ENCODE measurements around the gene IL22RA2. TPM values are rescaled to one million over a fixed set of nuclear protein-coding genes. Genes with fewer than 3 reads are reported as not detected.

The IL22RA2 gene
- total RNA-seq, 1 donor from 2014 or later, result not detected

GRCh38 chr6:137167702-137168377 is 5.6 kb downstream of the IL22RA2 start:
- DNase-seq (ENCODE audit: low spot score in 2 of 2) (no peak), FAIRE-seq (no peak)

- FAIRE-seq, result no peak
- DNase-seq (ENCODE audit: low spot score in 2 of 2), result no peak
Observed at GRCh38 chr6:137166247-137167098, 7.0 kb downstream of the IL22RA2 start.

DNA sequence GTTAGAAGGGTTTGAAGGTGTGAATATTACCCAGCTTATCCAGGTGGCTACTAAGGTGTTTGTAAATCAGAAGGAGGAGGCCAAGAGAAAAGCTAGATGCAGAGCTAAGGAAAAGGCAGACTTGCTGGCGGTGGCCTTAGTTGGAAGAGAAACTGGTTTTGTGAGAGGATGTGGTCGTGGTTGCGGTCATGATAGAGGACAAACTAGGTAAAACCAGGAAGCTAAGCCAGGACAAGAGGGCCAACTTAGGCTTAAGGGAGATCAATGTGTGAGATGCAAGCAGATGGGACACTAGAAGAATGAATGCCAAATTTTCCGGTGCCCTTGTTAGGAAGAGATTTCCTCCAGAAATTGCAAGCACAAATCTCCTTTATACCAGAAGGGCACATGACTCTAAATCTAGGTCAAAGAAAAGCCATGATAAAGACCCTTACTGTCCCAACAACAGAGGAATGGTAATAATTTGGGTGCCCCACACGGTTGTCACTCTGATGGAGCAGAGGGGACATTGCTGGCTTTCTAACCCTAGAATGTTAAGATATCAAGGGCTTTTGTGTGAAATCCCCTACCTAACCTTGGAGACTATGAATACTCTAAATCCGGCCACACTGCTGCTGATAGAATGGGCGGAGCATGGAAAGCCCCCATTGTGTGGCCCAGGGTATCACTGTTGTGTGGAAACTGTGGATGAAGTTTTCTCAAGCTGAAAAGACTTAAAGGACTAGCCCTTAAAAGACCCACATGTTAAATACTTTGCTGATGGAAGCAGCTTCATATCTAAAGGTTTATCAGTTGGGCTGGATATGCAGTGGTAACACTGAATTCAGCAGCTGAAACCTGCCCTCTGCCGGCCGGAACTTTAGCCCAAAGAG is 7.8 kb downstream of the IL22RA2 start:
- FAIRE-seq, result no peak
- no peak for DNase-seq (ENCODE audit: low spot score in 2 of 2)

DNA sequence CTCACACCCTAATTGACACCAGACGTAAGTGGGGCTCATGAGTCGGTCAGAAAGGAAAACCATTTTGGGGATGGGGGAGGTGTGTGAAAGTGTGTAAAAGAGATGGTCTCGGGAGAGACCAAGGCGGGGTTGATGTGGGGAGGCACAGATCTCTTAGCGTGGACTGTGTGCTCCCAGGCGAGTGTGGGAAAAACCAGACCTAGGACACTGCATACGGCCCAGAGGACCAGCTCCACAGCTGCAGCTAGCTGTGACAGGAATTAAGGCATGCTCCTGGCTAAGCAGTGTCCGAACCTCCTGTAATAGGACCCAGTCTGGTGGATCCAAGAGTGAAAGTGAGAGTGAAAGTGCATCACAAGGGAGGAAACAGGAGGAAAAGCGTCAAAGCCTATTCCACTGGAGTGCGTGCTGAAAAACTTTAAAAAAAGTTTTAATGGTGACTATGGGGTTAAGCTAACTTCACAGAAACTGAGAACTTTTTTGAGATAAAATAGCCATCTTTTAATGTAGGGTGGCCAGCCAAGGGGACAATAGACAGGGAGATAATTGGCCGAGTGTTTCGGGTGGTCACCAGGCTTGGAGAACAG is 9.6 kb downstream of the IL22RA2 start:
- DNase-seq (ENCODE audit: low spot score in 2 of 2) (no peak), FAIRE-seq (no peak)

DNA sequence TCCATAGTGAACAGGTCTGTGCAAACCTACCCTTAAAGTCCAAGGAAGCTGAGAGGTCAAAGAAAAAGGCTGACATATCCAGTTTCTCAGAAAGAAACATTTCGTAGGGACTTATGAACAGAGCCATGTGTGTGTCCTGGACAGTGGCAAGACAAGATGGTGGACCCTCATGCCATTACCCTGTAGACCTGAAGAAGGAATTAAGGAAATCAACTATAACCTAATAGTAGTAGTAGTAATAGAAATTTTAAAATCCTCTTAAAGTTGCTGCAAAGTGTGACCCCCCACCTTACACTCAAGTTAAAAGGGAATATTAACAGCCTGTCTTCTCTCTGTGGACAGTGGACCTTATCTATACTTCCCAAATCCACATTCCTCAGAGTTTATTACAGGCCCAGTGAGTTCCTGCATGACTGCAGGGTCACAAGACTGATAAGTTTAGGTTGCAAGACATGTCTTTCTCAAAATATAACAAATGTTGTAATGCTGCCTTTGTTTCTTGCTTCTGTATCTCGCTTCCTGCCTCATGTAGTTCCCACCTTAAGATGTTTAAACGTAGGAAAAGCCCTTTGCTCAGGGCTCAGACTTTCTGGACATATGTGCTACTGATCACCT is 10.6 kb downstream of the IL22RA2 start:
- FAIRE-seq (no peak), DNase-seq (ENCODE audit: low spot score in 2 of 2) (no peak)

DNA sequence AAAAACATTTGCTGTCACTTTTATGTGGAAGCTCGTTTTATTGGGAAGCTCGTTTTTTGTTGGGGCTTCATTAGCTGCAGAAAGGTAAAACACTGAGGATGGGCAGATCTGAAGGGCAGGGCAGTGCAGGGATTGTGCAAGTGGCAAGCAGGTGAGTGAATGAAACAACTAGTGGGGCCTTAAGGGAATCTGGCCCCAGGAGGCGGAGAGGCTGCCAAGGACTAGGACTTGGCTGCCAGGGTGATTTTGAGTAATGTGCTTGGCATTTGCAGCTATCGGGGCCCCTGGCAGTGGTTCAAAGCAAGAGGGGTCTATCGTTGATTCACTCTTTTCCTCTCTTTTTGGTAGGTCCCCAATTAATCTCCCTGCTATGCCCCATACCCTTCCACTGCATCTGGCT is 11.5 kb downstream of the IL22RA2 start:
- no peak for FAIRE-seq
- no peak for DNase-seq (ENCODE audit: low spot score in 2 of 2)

DNA sequence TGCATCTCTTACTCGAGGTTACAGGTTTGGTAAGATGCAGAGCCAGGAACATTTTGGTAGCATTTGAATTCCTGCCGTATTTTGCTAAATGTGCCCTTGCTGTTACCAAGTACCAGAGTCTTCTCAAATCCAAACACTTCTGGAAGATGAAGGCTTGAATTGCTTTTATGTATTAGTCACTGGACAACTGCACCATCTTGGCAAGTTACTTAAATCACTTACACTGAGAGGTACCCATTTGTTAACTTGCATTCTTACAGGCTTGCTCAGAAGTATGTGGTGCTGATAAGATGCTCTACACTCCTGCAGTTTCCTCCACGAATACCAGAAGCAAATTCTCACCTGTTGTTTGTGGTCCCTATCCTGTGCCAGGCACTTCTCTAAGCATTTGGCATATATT is 12.7 kb downstream of the IL22RA2 start:
- FAIRE-seq (no peak), DNase-seq (ENCODE audit: low spot score in 2 of 2) (no peak)

GRCh38 chr6:137159912-137160311 is 13.5 kb downstream of the IL22RA2 start:
- no peak for FAIRE-seq
- DNase-seq (ENCODE audit: low spot score in 2 of 2), result no peak

- no peak for FAIRE-seq
- no peak for DNase-seq (ENCODE audit: low spot score in 2 of 2)
Observed at GRCh38 chr6:137157601-137158000, 15.8 kb downstream of the IL22RA2 start.

- FAIRE-seq (no peak), DNase-seq (ENCODE audit: low spot score in 2 of 2) (no peak)
Observed at GRCh38 chr6:137156650-137157049, 16.8 kb downstream of the IL22RA2 start.

- DNase-seq (ENCODE audit: low spot score in 2 of 2), result no peak
- no peak for FAIRE-seq
Observed at GRCh38 chr6:137155830-137156229, 17.6 kb downstream of the IL22RA2 start.

DNA sequence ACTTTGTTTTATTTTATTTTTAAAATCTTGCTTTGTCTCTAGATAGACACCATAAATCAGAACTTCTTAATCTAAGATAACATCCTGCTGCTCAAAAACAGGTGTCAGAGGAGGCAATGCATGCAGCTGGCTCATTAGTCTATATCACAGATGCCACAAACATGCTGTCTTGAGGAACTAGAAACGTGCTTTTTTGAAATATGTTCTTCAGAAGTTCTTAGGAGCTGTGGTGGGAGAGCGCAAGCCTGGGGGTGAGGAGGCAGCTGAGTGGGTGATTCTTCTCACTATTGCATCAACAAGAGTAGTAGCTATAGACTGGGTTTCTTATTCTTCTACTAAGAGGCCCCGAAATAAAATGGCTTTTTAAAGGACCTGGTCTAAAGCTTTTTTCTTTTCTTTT is 23.4 kb downstream of the IL22RA2 start:
- FAIRE-seq, result no peak

DNA sequence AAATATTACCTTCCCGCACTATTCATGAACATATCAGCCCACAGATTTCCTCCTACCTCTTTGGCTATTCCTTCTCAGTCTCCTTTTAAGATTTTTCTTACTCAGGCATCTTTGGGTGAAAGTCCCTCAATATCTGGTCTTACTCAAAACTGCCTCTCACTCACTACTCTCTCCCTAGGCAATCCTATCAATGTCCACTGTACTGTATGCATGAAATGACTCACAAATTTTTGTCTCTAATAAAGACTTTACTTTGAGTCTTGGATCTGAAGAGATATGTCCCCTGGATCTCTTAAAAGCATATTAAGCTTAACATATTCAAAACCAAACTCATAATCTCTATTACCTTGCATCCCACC is 24.4 kb downstream of the IL22RA2 start:
- FAIRE-seq (no peak), DNase-seq (ENCODE audit: low spot score in 2 of 2) (no peak)

More for the DNA sequence above, 23.4 kb downstream of the IL22RA2 start:
- DNase-seq (ENCODE audit: low spot score in 2 of 2), result no peak

DNA sequence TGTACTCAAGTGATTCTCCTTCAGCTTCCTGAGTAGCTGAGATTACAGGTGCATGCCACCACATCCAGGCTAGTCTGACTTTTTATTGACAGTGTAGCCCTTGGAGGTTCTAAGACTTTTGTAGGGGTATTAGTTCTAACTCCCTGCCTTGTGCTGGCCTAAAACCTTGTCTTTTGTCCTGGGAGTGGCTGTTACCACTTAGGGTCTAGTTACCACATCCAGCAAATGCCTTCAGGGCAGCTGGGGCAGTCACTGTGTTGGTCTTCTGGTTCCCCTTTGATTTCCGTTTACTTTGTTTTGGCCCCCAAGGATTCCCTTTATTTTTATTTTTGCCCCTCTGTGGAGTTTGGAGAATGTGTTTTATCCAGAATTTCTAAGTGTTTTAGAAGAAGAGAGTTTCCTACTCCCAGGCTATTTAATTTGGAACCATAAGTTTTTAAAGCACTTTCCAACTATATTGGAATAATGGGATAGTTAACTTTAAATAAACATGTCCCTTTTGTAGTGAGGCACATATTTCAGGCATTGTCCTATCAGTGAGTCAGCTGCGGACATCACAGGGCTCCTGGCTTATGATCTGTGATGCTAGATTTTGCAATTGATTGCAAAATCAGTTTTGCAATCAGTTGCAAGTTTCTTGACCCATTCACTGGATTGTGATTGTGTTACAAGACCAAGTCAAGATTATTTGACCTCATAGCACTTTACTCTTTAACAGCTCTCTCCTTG is 25.0 kb downstream of the IL22RA2 start:
- DNase-seq (ENCODE audit: low spot score in 2 of 2) (no peak), FAIRE-seq (no peak)

GRCh38 chr6:137147195-137147594 is 26.2 kb downstream of the IL22RA2 start:
- no peak for FAIRE-seq
- DNase-seq (ENCODE audit: low spot score in 2 of 2), result no peak

GRCh38 chr6:137146206-137146605 is 27.2 kb downstream of the IL22RA2 start:
- DNase-seq (ENCODE audit: low spot score in 2 of 2) (no peak), FAIRE-seq (no peak)

- FAIRE-seq (no peak), DNase-seq (ENCODE audit: low spot score in 2 of 2) (no peak)
Observed at GRCh38 chr6:137145421-137145820, 28.0 kb downstream of the IL22RA2 start.

DNA sequence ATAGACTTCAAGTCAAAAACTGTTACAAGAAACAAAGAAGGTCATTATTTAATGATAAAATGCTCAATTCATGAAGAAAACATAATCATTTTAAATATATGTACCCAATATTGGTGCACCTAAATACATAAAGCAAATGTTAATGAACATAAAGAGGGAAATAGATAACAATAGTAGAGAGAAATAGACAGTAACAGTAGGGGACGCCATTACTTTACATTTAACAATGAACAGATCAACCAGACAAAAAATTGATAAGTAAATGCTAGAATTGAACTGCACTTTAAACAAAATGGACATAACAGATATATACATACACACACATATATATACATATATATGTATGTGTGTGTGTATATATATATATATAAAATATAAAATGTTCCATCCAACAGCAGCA is 37.4 kb downstream of the IL22RA2 start:
- DNase-seq (ENCODE audit: low spot score in 2 of 2) (no peak), FAIRE-seq (no peak)

GRCh38 chr6:137134483-137134882 is 39.0 kb downstream of the IL22RA2 start:
- no peak for FAIRE-seq

DNA sequence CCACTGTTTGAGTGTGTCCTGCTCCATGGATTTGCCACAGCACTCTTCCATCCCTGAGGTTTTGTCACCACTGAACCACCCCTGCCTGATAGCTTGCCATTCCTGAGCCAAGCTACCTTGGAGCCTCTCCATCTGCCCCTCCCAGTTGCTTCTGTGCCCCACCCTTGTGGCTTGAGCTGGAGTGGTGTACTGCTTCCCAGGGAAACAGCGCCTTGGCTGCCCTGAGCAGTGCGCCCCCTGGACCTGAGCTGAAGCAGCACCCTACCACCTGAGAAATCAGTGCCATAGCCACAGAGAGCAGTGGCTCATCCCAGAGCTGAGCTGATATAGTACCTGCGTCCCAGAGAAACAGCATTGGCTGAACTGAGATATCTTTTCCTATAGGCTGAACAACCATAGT is 40.3 kb downstream of the IL22RA2 start:
- DNase-seq (ENCODE audit: low spot score in 2 of 2), result no peak
- no peak for FAIRE-seq

More at GRCh38 chr6:137134483-137134882, 39.0 kb downstream of the IL22RA2 start:
- DNase-seq (ENCODE audit: low spot score in 2 of 2), result no peak

All from frontal cortex (tissue), 4 donors.